Activated B cell treated with CpG ODN at 0.5 μM for 24 hours (primary cell): ENCODE results near the gene PAAF1. TPM values are rescaled to one million over a fixed set of nuclear protein-coding genes. Genes with fewer than 3 reads are reported as not detected.

Source experiments
- ATAC-seq: fragments of 200-7000 bp; cut with Tn5 transposase; one replicate; pipeline ENCODE4 v1.10.0; 2021; ENCODE audit warnings: low read depth, mild to moderate bottlenecking, moderate library complexity
- CTCF ChIA-PET: fragments of 350-600 bp; sonication (Branson Sonifier 250); formaldehyde crosslinking; loops from one replicate; lab custom pipeline; 2021; ENCODE audit warnings: antibody characterized with exemption; lab: Charles Lee
- POLR2A ChIA-PET: fragments of 350-600 bp; sonication (Branson Sonifier 250); formaldehyde crosslinking; loops from one replicate; lab custom pipeline; 2021; ENCODE audit warnings: antibody characterized with exemption; lab: Charles Lee
- DNase-seq: peaks from one replicate; pipeline ENCODE4 v3.0.0; 2022
- H3K27ac Mint-ChIP-seq: one replicate; pipeline ENCODE4 v1.8.0; 2020; ENCODE audit warnings: mixed read lengths
- H3K27me3 Mint-ChIP-seq: one replicate; pipeline ENCODE4 v1.8.0; 2021; ENCODE audit warnings: mixed read lengths
- H3K36me3 Mint-ChIP-seq: one replicate; pipeline ENCODE4 v1.8.0; 2021; ENCODE audit warnings: low read depth, mixed read lengths
- H3K4me1 Mint-ChIP-seq: one replicate; pipeline ENCODE4 v1.8.0; 2021; ENCODE audit warnings: mixed read lengths
- H3K4me3 Mint-ChIP-seq: one replicate; pipeline ENCODE4 v1.8.0; 2020; ENCODE audit warnings: mild to moderate bottlenecking, mixed read lengths
- H3K9me3 Mint-ChIP-seq: one replicate; pipeline ENCODE4 v1.8.0; 2020; ENCODE audit warnings: mixed read lengths
- intact Hi-C: fragments of 100-400 bp; cut with micrococcal nuclease; formaldehyde crosslinking; loops from one replicate; pipeline ENCODE4 v1.15.1; 2024
- total RNA-seq: library from RNA; stranded (reverse); gene quantifications from 2 replicates; pipeline ENCODE4 v1.2.3, GENCODE V29; 2022
- TF ChIP-seq, protein P1 (sequence below): fragments of 200-600 bp; IDR thresholded peaks from one replicate; pipeline ENCODE4 v1.8.0; 2022; ENCODE audit warnings: antibody characterized with exemption, mild to moderate bottlenecking

PAAF1 gene
- total RNA-seq, 1 donor from 2014 or later, result 20.2 TPM

DNA sequence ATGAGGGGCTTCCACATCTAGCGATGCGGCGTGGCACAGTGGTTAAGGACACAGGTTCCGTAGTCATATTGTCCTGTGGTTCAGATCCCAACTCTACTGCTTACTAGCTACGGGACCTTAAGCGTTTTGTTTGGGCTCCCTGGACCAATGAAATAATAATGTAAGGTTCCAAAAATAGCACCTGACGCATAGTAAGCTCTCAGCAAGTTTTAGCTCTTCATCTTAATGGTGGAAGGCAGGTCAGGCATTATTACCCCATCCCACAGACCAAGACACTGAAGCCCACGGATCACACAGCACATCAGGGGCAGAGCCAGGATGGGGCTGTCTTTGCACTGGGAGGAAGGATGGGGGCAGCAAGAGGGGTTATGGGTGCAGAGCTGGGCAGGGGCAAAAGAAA lies 87.1 kb downstream of the PAAF1 start:
- POLR2A ChIA-PET, result interaction anchor here (0.6 to 10.5 kb wide), 6 partner anchors 10 to 207 kb away, joined by 3 to 234 read pairs (median 6); partner anchors contain the start of genes C2CD3, PPME1 and UCP2
- Mint-ChIP-seq H3K36me3 (no peaks in the 10 kb centered on the region), H3K4me3 (no peak overlapping the region), H3K9me3 (no peaks in the 10 kb centered on the region), H3K4me1 (peaks cover 24% of the 10 kb centered on the region), H3K27ac (no peak overlapping the region), H3K27me3 (no peaks in the 10 kb centered on the region)
- ATAC-seq (no peak), DNase-seq (no peak)
- CTCF ChIA-PET, result interaction anchor here (0.6 to 2.1 kb wide), 13 partner anchors 9 to 486 kb away, joined by 3 to 16 read pairs (median 4); partner anchors contain the start of genes C2CD3 and PPME1
- TF ChIP-seq, protein P1, sequence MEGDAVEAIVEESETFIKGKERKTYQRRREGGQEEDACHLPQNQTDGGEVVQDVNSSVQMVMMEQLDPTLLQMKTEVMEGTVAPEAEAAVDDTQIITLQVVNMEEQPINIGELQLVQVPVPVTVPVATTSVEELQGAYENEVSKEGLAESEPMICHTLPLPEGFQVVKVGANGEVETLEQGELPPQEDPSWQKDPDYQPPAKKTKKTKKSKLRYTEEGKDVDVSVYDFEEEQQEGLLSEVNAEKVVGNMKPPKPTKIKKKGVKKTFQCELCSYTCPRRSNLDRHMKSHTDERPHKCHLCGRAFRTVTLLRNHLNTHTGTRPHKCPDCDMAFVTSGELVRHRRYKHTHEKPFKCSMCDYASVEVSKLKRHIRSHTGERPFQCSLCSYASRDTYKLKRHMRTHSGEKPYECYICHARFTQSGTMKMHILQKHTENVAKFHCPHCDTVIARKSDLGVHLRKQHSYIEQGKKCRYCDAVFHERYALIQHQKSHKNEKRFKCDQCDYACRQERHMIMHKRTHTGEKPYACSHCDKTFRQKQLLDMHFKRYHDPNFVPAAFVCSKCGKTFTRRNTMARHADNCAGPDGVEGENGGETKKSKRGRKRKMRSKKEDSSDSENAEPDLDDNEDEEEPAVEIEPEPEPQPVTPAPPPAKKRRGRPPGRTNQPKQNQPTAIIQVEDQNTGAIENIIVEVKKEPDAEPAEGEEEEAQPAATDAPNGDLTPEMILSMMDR, result no peak
- intact Hi-C loops, result loop anchor here (1.0 kb wide), 7 partner anchors 10 to 291 kb away; partner anchors contain the start of genes C2CD3 and PPME1

DNA sequence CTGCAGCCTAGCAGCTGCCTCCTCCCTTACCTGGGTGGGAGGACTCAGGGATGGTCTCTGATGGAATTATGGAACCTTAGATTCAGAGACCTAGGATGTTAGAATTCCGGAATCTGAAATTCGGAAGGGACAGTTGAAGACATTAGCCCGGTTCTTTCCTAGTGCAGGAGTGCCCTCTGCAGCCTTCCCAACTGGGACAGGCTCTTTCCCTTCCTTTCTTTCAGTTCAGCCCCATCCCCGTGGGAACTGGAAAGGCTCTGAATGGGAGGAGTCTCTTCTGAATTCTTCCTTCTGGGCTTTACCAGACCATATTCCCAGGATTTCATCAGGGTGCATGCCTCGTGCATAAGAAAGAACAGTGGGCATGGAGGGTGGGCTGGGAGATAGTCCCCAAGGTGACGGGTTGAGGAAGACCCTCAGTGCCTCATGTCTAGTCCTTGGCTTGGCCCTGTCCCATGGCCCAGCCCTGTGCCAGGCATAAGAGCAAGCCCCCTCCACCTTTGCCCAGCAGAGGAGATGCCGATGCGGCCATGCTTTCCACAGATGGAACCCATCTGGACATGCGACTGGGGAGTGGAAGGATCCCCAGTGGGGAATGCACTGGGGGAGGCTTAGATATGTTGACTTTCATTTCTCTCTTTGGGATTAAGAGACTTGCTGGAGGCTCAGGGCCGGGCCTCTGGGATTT lies 88.4 kb downstream of the PAAF1 start:
- DNase-seq, result no peak

DNA sequence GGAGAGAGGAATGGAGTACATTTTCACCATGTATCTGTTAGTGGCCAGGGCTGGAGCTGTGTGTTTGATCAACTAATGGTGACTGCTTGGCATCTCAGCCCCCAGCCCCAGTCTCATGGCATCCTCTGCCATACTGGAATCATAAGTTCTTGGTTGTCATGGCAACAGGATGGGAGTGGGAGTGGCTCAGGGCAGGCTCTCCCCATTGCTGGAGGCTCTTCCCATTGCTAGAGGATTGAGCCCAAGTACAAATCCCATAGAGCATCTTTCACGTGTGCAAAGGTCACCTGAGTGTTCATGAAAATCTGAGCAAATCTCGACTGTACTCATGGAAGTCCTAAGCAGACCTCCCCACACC lies 88.9 kb downstream of the PAAF1 start:
- H3K4me3 Mint-ChIP-seq, result no peak overlapping the region
- H3K27ac Mint-ChIP-seq, result no peak overlapping the region
- intact Hi-C loops, result no loop called here
- TF ChIP-seq, protein P1, result no peak
- H3K36me3 Mint-ChIP-seq, result no peaks in the 10 kb centered on the region
- H3K9me3 Mint-ChIP-seq, result no peaks in the 10 kb centered on the region
- peaks cover 43% of the 10 kb centered on the region for H3K4me1 Mint-ChIP-seq
- no peaks in the 10 kb centered on the region for H3K27me3 Mint-ChIP-seq
- CTCF ChIA-PET, result interaction anchor here (1.0 to 2.1 kb wide), 2 partner anchors 31 to 47 kb away, joined by 3 to 7 read pairs; no protein-coding TSS in a partner anchor
- ATAC-seq (no peak), DNase-seq (no peak)
- POLR2A ChIA-PET, result interaction anchor here (10.5 kb wide), 1 partner anchor 16 kb away, joined by 234 read pairs; the partner anchor contains the start of gene UCP2

More for the DNA sequence above, 88.4 kb downstream of the PAAF1 start:
- CTCF ChIA-PET, result interaction anchor here (1.0 to 2.1 kb wide), 6 partner anchors 15 to 484 kb away, joined by 3 to 16 read pairs (median 6); no protein-coding TSS in a partner anchor
- Mint-ChIP-seq H3K36me3 (no peaks in the 10 kb centered on the region), H3K27ac (no peak overlapping the region), H3K9me3 (no peaks in the 10 kb centered on the region), H3K4me3 (no peak overlapping the region), H3K27me3 (no peaks in the 10 kb centered on the region), H3K4me1 (peaks cover 37% of the 10 kb centered on the region)
- TF ChIP-seq, protein P1, result no peak
- intact Hi-C loops, result no loop called here
- ATAC-seq, result no peak
- POLR2A ChIA-PET, result interaction anchor here (10.5 kb wide), 1 partner anchor 16 kb away, joined by 234 read pairs; the partner anchor contains the start of gene UCP2

DNA sequence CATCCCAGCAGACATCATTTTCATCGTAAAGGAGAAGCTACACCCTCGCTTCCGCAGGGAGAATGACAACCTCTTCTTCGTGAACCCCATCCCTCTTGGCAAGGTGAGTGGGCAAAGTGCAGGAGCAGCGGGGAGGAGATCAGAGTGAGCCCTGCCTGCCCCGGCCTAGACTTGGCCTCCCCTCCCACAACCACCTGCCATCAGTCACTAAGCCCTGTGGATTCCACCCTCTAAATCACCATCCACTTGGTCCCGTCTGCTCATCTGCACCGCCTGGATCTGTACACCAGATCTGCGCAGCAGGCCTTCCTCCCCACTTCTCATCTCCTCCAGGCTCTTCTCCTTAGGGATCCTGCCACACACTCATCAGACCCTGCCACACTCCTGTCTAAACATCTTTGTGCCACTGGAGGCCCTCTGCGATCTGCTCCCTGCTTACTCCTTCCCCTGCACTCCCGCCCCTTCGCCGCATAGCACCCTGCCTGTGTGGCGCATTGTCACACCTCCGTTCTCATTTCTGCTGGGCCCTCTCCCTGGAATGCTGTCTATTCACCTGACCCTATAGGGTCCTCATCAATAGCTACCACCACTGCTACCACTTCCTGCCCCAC lies 91.7 kb downstream of the PAAF1 start:
- ChIA-PET CTCF (no interaction called here), POLR2A (interaction anchor here (1.0 to 16.3 kb wide), 4 partner anchors 13 to 52 kb away, joined by 3 to 425 read pairs (median 119); partner anchors contain the start of gene UCP2)
- TF ChIP-seq, protein P1, result no peak

More for the DNA sequence above, 91.7 kb downstream of the PAAF1 start:
- no peak overlapping the region for H3K4me3 Mint-ChIP-seq
- H3K9me3 Mint-ChIP-seq, result no peaks in the 10 kb centered on the region
- H3K4me1 Mint-ChIP-seq, result peaks cover 70% of the 10 kb centered on the region
- DNase-seq (no peak), ATAC-seq (no peak)
- peaks cover 4% of the 10 kb centered on the region for H3K36me3 Mint-ChIP-seq
- no peaks in the 10 kb centered on the region for H3K27me3 Mint-ChIP-seq
- peak overlapping the region; percentile 46 for H3K27ac Mint-ChIP-seq
- intact Hi-C loops, result no loop called here
